OCI-LY7 (cell line): ENCODE results near the gene TBX2. TPM values are rescaled to one million over a fixed set of nuclear protein-coding genes. Genes with fewer than 3 reads are reported as not detected.
"Not testable (repeated sequence)": the region's sequence is repeated elsewhere in the genome, so short reads cannot be mapped to it uniquely, and the experiment has no call there.

Experiments used
- BruUV-seq: library from RNA; stranded (reverse); fragments of 400-500 nt; replicated peaks from 2 replicates; lab custom pipeline; 2021; lab: Mats Ljungman, UMichigan
- CTCF ChIA-PET: fragments of 300-600 bp; sonication (Branson Sonifier 250); formaldehyde crosslinking; loops from one replicate; lab custom pipeline; 2022; ENCODE audit warnings: antibody characterized with exemption; ENCODE audit not compliant: unreplicated experiment; lab: Charles Lee
- POLR2A ChIA-PET: fragments of 300-600 bp; sonication (Branson Sonifier 250); formaldehyde crosslinking; loops from one replicate; lab custom pipeline; 2022; ENCODE audit warnings: antibody characterized with exemption; lab: Charles Lee
- DNase-seq: peaks from one replicate; pipeline ENCODE4 v3.0.0-alpha.2; 2015; ENCODE audit warnings: low spot score
- H2AFZ ChIP-seq: fragments of 200-600 bp; sonication (generic), shearing (Covaris generic); 2 replicates; pipeline ENCODE4 v1.6.1; 2014; ENCODE audit warnings: mild to moderate bottlenecking, antibody characterized with exemption, low read length, moderate library complexity
- H3K27ac ChIP-seq: fragments of 200-600 bp; sonication (generic); 2 replicates; pipeline ENCODE4 v1.5.1; 2014; ENCODE audit warnings: mixed run types, low read depth, mild to moderate bottlenecking, moderate library complexity, low read length, inconsistent platforms; ENCODE audit not compliant: poor library complexity, severe bottlenecking
- H3K36me3 ChIP-seq: fragments of 200-600 bp; sonication (generic); 2 replicates; pipeline ENCODE4 v1.6.1; 2014; ENCODE audit warnings: mild to moderate bottlenecking, antibody characterized with exemption, low read length, moderate library complexity, mixed read lengths; ENCODE audit not compliant: insufficient read depth
- H3K4me1 ChIP-seq: fragments of 200-600 bp; sonication (generic); 2 replicates; pipeline ENCODE4 v1.5.1; 2014; ENCODE audit warnings: mild to moderate bottlenecking, low read length; ENCODE audit not compliant: insufficient read depth, poor library complexity, severe bottlenecking
- H3K4me2 ChIP-seq: fragments of 200-600 bp; sonication (generic); 2 replicates; pipeline ENCODE4 v1.6.1; 2014; ENCODE audit warnings: mild to moderate bottlenecking, low read length
- H3K4me3 ChIP-seq: fragments of 200-600 bp; sonication (generic); 2 replicates; pipeline ENCODE4 v1.5.1; 2014; ENCODE audit warnings: mild to moderate bottlenecking, low read depth, low read length; ENCODE audit not compliant: poor library complexity, severe bottlenecking
- H3K79me2 ChIP-seq: fragments of 200-600 bp; sonication (generic); 2 replicates; pipeline ENCODE4 v1.6.1; 2016; ENCODE audit warnings: low read depth, mild to moderate bottlenecking, low read length, moderate library complexity, mixed read lengths; ENCODE audit not compliant: insufficient read depth
- H3K9me2 ChIP-seq: fragments of 200-600 bp; sonication (generic); 2 replicates; pipeline ENCODE4 v1.6.1; 2016; ENCODE audit warnings: mild to moderate bottlenecking, low read length, mixed read lengths; ENCODE audit not compliant: insufficient read depth
- H3K9me3 ChIP-seq: fragments of 200-600 bp; sonication (generic); 2 replicates; pipeline ENCODE4 v1.6.1; 2014; ENCODE audit warnings: mild to moderate bottlenecking, mixed run types, low read length, mixed read lengths
- H4K20me1 ChIP-seq: fragments of 200-600 bp; sonication (generic); 2 replicates; pipeline ENCODE4 v1.6.1; 2014; ENCODE audit warnings: mild to moderate bottlenecking, antibody characterized with exemption, low read length, moderate library complexity, mixed read lengths; ENCODE audit not compliant: insufficient read depth
- CTCF ChIP-seq: fragments of 200-600 bp; sonication (generic); conservative IDR thresholded peaks from 2 replicates; pipeline ENCODE4 v1.5.1; 2014; ENCODE audit warnings: mild to moderate bottlenecking, antibody characterized with exemption, low read length, moderate library complexity, mixed read lengths
- EZH2phosphoT487 ChIP-seq: fragments of 200-600 bp; sonication (generic); IDR thresholded peaks from 2 replicates; pipeline ENCODE4 v1.6.1; 2018; ENCODE audit warnings: low read depth, borderline replicate concordance, mild to moderate bottlenecking, mixed run types, antibody characterized with exemption, low read length, moderate library complexity, mixed read lengths
- intact Hi-C: fragments of 100-400 bp; cut with micrococcal nuclease; formaldehyde crosslinking; loops from one replicate; pipeline ENCODE4 v1.10.0; 2022; ENCODE audit not compliant: unreplicated experiment
- total RNA-seq, 2 experiments: library from RNA; depleted of rRNA in 1 of 2; stranded (reverse); fragments of >200 nt in 1 of 2; shearing (Covaris generic) in 1 of 2; gene quantifications; 2 replicates each; pipeline ENCODE4 v1.2.3, GENCODE V29; 2014 to 2022

The TBX2 gene
- total RNA-seq, 2 experiments from 2014 or later, result not detected

GRCh38 chr17:61448042-61448441 is 48.4 kb downstream of the TBX2 start:
- ChIA-PET CTCF (interaction anchor here (0.5 kb wide), 1 partner anchor 220 kb away, joined by 4 read pairs; no protein-coding TSS in a partner anchor), POLR2A (interaction anchor here (0.6 kb wide), 1 partner anchor 409 kb away, joined by 4 read pairs; no protein-coding TSS in a partner anchor)
- Histone ChIP-seq H3K9me3 (no peaks in the 10 kb centered on the region), H3K4me2 (no peak overlapping the region), H3K79me2 (no peaks in the 10 kb centered on the region), H2AFZ (no peak overlapping the region), H3K27ac (no peak overlapping the region), H3K36me3 (no peaks in the 10 kb centered on the region), H3K4me3 (no peak overlapping the region), H4K20me1 (no peaks in the 10 kb centered on the region), H3K4me1 (no peaks in the 10 kb centered on the region), H3K9me2 (no peaks in the 10 kb centered on the region)
- DNase-seq, result no peak
- intact Hi-C loops, result no loop called here
- BruUV-seq, result no TSS peak
- TF ChIP-seq EZH2phosphoT487 (no peak), CTCF (no peak)

- DNase-seq, H3K9me2 ChIP-seq, H3K4me1 ChIP-seq, H2AFZ ChIP-seq, H3K27ac ChIP-seq, CTCF ChIA-PET, intact Hi-C loops, H3K79me2 ChIP-seq, BruUV-seq, H3K4me3 ChIP-seq, H4K20me1 ChIP-seq, H3K9me3 ChIP-seq, H3K4me2 ChIP-seq, H3K36me3 ChIP-seq: not testable (repeated sequence)
- POLR2A ChIA-PET, result interaction anchor here (0.9 to 1.5 kb wide), 3 partner anchors 19 to 87 kb away, joined by 3 to 4 read pairs (median 4); no protein-coding TSS in a partner anchor
Observed at GRCh38 chr17:61449140-61449539, 49.5 kb downstream of the TBX2 start.

- no TSS peak for BruUV-seq
- no peak overlapping the region for H3K4me2 ChIP-seq
- intact Hi-C loops, result no loop called here
Observed at GRCh38 chr17:61449707-61450640, 50.3 kb downstream of the TBX2 start.

More at GRCh38 chr17:61449707-61450640, 50.3 kb downstream of the TBX2 start:
- CTCF ChIA-PET, result no interaction called here
- Histone ChIP-seq H3K27ac (no peak overlapping the region), H3K79me2 (no peaks in the 10 kb centered on the region), H3K4me1 (no peaks in the 10 kb centered on the region), H3K4me3 (no peak overlapping the region), H3K9me2 (no peaks in the 10 kb centered on the region), H4K20me1 (no peaks in the 10 kb centered on the region), H3K36me3 (no peaks in the 10 kb centered on the region), H2AFZ (no peak overlapping the region), H3K9me3 (no peaks in the 10 kb centered on the region)
- DNase-seq, result no peak
- TF ChIP-seq EZH2phosphoT487 (no peak), CTCF (no peak)
- POLR2A ChIA-PET, result interaction anchor here (0.7 to 1.5 kb wide), 5 partner anchors 12 to 222 kb away, joined by 3 to 4 read pairs (median 3); no protein-coding TSS in a partner anchor
